Transverse colon (tissue), 4 donors: ENCODE results near the gene BMS1. TPM values are rescaled to one million over a fixed set of nuclear protein-coding genes. Genes with fewer than 3 reads are reported as not detected.
"Not testable (repeated sequence)": the region's sequence is repeated elsewhere in the genome, so short reads cannot be mapped to it uniquely, and the experiment has no call there.

Experiments used
- DNase-seq: peaks from one replicate; pipeline ENCODE4 v3.0.0-alpha.2; 2019
- H3K27ac ChIP-seq, 4 donors: fragments of 200-600 bp; sonication (generic); 2 replicates each; pipeline ENCODE4 v1.5.1; 2016 to 2018; ENCODE audit warnings: inconsistent platforms in 4 of 4
- H3K27me3 ChIP-seq: fragments of 200-600 bp; sonication (generic); 2 replicates; pipeline ENCODE4 v1.5.1; 2017; ENCODE audit warnings: inconsistent platforms
- H3K36me3 ChIP-seq, 4 donors: fragments of 200-600 bp; sonication (generic); 2 replicates each; pipeline ENCODE4 v1.5.1; 2017 to 2019; ENCODE audit warnings: inconsistent platforms in 4 of 4
- H3K4me1 ChIP-seq, 4 donors: fragments of 200-600 bp; sonication (generic); 2 replicates each; pipeline ENCODE4 v1.5.1; 2017 to 2020; ENCODE audit warnings: inconsistent platforms in 4 of 4
- H3K4me3 ChIP-seq, 4 donors: fragments of 200-600 bp; sonication (generic); 1 replicate in 1 of 4; 2 replicates in 3 of 4; pipeline versions ENCODE4 v1.5.1 to v1.6.1; 2017 to 2019; ENCODE audit warnings: inconsistent platforms in 4 of 4
- H3K9me3 ChIP-seq, 2 donors: fragments of 200-600 bp; sonication (generic); 2 replicates each; pipeline ENCODE4 v1.5.1; 2017 to 2019; ENCODE audit warnings: inconsistent platforms in 2 of 2
- EP300 ChIP-seq: sonication (generic); formaldehyde crosslinking; IDR thresholded peaks from one replicate; pipeline ENCODE4 v1.6.1; 2017; ENCODE audit warnings: antibody characterized with exemption, low read depth
- POLR2A ChIP-seq: fragments of 450-650 bp; IDR thresholded peaks from one replicate; pipeline ENCODE4 v1.6.1; 2016; ENCODE audit warnings: antibody characterized with exemption, mild to moderate bottlenecking, moderate library complexity
- POLR2AphosphoS5 ChIP-seq, 3 donors: sonication (generic); formaldehyde crosslinking; IDR thresholded peaks; one replicate each; pipeline ENCODE4 v1.6.1; 2016; ENCODE audit warnings: antibody characterized with exemption in 3 of 3
- WGBS, 2 donors: methylation state at CpG; one replicate each; pipeline ENCODE4 v1.1.5; 2018; ENCODE audit warnings: low coverage in 1 of 2; 5-methylcytosine and 5-hydroxymethylcytosine counted together
- in situ Hi-C, 4 donors: fragments of 200-750 bp; cut with MboI; loops; one replicate each; pipeline versions ENCODE4 v1.15.0 to v1.15.1; 2017; ENCODE audit warnings: low sequenced_read_pairs in 3 of 4, low pct_ligation_motif_present in 1 of 4, low pct_unique_long_range_greater_than_20kb in 1 of 4
- intact Hi-C: fragments of 100-400 bp; cut with DNase I; formaldehyde crosslinking; loops from one replicate; pipeline ENCODE4 v1.15.1; 2023; ENCODE audit warnings: low total_unique reads
- total RNA-seq, 4 donors: library from RNA; depleted of rRNA; stranded (reverse); fragments of >200 nt; gene quantifications; one replicate each; pipeline ENCODE4 v1.1.0, GENCODE V29; 2016
- TF ChIP-seq, protein P1 (sequence below), 5 experiments: fragments of 200-600 bp in 3 of 5; fragments of 450-650 bp in 2 of 5; sonication (generic) in 3 of 5; IDR thresholded peaks; 1 replicate in 2 of 5; 2 replicates in 3 of 5; pipeline ENCODE4 v1.5.1; 2016 to 2017; ENCODE audit warnings: antibody characterized with exemption in 5 of 5, inconsistent platforms in 3 of 5, mild to moderate bottlenecking in 2 of 5, moderate library complexity in 1 of 5

BMS1 gene
- total RNA-seq, 4 donors from 2014 or later, result 6.8 to 12.2 (median 9.9) TPM

DNA sequence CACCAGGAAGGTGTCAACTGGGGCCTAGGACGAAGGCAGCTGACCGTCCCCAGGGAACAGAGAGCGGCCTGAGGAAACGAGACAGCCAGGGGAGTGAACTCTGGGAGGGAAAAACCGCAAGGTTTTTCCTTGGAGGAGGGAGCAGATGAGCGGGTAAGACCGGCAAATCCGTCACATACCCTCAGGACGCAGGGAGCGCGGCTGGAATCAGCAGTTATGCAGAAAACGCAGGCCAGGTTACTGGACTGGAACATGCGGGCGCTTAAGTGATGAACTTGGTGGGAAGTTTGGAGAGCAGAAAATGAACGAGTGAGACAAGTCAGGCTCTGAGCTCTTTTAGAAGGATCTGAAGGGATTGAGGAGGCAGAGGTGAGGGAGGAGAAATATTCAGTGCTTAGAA lies 76.7 kb downstream of the BMS1 start:
- TF ChIP-seq, protein P1, sequence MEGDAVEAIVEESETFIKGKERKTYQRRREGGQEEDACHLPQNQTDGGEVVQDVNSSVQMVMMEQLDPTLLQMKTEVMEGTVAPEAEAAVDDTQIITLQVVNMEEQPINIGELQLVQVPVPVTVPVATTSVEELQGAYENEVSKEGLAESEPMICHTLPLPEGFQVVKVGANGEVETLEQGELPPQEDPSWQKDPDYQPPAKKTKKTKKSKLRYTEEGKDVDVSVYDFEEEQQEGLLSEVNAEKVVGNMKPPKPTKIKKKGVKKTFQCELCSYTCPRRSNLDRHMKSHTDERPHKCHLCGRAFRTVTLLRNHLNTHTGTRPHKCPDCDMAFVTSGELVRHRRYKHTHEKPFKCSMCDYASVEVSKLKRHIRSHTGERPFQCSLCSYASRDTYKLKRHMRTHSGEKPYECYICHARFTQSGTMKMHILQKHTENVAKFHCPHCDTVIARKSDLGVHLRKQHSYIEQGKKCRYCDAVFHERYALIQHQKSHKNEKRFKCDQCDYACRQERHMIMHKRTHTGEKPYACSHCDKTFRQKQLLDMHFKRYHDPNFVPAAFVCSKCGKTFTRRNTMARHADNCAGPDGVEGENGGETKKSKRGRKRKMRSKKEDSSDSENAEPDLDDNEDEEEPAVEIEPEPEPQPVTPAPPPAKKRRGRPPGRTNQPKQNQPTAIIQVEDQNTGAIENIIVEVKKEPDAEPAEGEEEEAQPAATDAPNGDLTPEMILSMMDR (IDR thresholded peaks at IDR 0.05), result no peak
- no peak for TF ChIP-seq POLR2A
- TF ChIP-seq POLR2AphosphoS5 (IDR thresholded peaks at IDR 0.05), result no peak
- no peak for TF ChIP-seq EP300
- intact Hi-C loops, result no loop called here
- DNase-seq, result no peak
- no peaks in the 10 kb centered on the region for H3K9me3 ChIP-seq
- no peaks in the 10 kb centered on the region for H3K36me3 ChIP-seq
- H3K27ac ChIP-seq, result no peak overlapping the region
- no peaks in the 10 kb centered on the region for H3K4me1 ChIP-seq
- 74% methylated on average over 15 of the region's 15 CpGs; no CpG with 5 or more reads in 1 of the 2 donors for whole genome bisulfite sequencing, 2 donors
- in situ Hi-C loops, result loop anchor here in 2 of 4 donors (25.0 kb wide), 2 partner anchors 228 to 253 kb away; partner anchors contain the start of gene RET (in 1 of the 2)
- no peak overlapping the region for H3K4me3 ChIP-seq
- peaks cover 35% of the 10 kb centered on the region for H3K27me3 ChIP-seq

DNA sequence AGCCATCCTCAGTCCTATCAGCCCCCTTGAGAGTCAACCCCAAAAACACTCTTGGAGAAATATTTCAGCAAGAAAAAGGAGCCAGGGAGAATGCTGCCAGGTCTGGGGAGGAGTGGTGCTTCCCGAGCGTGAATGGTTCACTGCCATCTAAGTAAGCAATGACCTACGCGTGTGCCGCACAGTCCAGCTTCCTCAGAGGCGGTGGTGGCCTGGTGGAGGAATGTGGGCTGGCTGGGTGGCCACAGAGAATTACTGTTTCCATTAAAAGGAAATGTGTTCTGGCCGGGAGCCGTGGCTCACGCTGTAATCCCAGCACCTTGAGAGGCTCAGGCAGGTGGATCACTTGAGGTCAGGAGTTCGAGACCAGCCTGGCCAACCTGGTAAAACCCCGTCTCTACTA lies 77.4 kb downstream of the BMS1 start:
- H3K4me1 ChIP-seq, H3K27ac ChIP-seq, H3K9me3 ChIP-seq, DNase-seq, H3K36me3 ChIP-seq, intact Hi-C loops, H3K4me3 ChIP-seq: not testable (repeated sequence)
- in situ Hi-C loops, result loop anchor here in 3 of 4 donors (10.0 to 25.0 kb wide), 3 partner anchors 227 to 252 kb away; partner anchors contain the start of gene RET (in 1 of the 3)
- 78 to 82% methylated on average over 9 to 11 of the region's 11 CpGs for WGBS, 2 donors
- H3K27me3 ChIP-seq, result peaks cover 42% of the 10 kb centered on the region

DNA sequence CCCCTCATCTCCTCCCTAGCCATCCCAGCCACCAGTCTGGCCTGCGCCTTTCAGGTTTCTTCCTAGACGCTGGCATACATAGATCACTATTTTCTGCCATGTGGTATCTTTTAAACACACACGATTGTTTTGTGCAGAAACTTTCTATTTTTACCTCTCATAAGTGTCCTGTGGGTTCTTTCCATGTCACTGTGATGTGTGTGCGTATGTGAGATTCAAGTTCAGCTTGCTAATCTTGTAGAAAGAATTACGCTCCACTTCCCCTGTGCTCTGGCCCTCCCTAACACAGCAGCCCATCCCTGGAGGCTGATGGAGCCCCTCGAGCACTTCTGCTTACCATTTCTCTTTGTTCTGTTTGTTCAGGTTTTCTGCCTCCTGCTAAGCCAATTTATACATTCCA lies 80.2 kb downstream of the BMS1 start:
- 51 to 65% methylated on average over 2 to 6 of the region's 6 CpGs for WGBS, 2 donors
- in situ Hi-C loops, result loop anchor here in 3 of 4 donors (10.0 to 25.0 kb wide), 3 partner anchors 224 to 250 kb away; partner anchors contain the start of gene RET (in 1 of the 3)
- intact Hi-C loops, H3K4me3 ChIP-seq, DNase-seq, H3K27ac ChIP-seq, H3K9me3 ChIP-seq, H3K36me3 ChIP-seq: not testable (repeated sequence)
- Histone ChIP-seq H3K27me3 (peaks cover 58% of the 10 kb centered on the region), H3K4me1 (peaks cover 0 to 11% (median 6%) of the 10 kb centered on the region in 4 donors)

DNA sequence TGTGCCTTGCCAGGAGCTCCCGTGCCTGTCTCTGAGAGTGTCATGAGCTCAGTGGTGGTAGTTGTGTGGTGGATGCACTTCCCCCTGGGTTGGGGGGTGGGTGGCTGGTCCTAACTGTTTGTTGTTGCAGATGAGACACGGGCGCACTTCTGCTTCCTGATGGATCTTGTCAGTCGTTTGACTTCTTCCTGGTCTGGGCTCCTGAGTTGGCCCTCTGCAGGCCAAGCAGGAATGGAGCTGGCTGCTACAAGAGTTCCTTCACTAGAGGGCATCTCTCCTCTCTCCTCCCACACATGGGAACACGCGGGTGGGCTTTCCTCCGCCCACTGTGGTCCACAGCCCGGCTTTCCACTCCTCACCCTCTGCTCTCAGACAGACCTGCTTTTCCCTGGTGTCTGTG lies 82.0 kb downstream of the BMS1 start:
- 17 to 20% methylated on average over 3 to 8 of the region's 8 CpGs for WGBS, 2 donors
- in situ Hi-C loops (loop anchor here in 3 of 4 donors (10.0 to 25.0 kb wide), 3 partner anchors 223 to 248 kb away; partner anchors contain the start of gene RET (in 1 of the 3)), intact Hi-C loops (no loop called here)
- Histone ChIP-seq H3K27ac (no peak overlapping the region), H3K4me1 (peaks cover 0 to 11% (median 6%) of the 10 kb centered on the region in 4 donors), H3K4me3 (no peak overlapping the region), H3K9me3 (no peaks in the 10 kb centered on the region), H3K27me3 (peaks cover 50% of the 10 kb centered on the region), H3K36me3 (no peaks in the 10 kb centered on the region)
- DNase-seq, result peak; percentile 14
- TF ChIP-seq POLR2AphosphoS5 (IDR thresholded peaks at IDR 0.05) (no peak), EP300 (no peak), POLR2A (no peak)
- TF ChIP-seq, protein P1 (IDR thresholded peaks at IDR 0.05), result peak in 4 of 5 experiments; percentile 9 to 21 (median 19)

DNA sequence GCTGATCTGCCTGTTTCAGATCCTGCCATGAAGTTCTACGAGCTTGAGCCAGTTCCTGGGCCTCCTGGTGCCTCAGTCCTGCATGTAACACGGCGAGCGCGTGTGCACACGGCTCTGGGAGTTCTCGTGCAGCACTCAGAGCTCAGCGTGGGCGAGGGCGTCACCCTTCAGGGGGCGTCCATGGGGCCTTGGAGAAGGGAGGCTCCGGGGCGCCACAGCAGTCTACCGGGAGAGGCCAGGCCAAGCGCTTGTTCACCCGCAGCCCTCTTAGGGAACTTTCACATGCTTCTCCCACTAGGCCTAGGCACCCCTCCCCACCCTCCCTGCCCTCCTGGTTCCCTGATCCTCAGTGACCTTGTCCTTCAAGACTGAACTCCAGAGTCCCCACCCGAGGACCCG lies 83.1 kb downstream of the BMS1 start:
- peaks cover 41% of the 10 kb centered on the region for H3K27me3 ChIP-seq
- no peaks in the 10 kb centered on the region for H3K9me3 ChIP-seq
- DNase-seq, result no peak
- in situ Hi-C loops (loop anchor here in 3 of 4 donors (10.0 to 25.0 kb wide), 3 partner anchors 222 to 247 kb away; partner anchors contain the start of gene RET (in 1 of the 3)), intact Hi-C loops (loop anchor here (5.0 kb wide), 1 partner anchor 237 kb away; no protein-coding TSS in a partner anchor)
- WGBS, 2 donors, result 57% methylated on average over 18 of the region's 18 CpGs; no CpG with 5 or more reads in 1 of the 2 donors
- no peaks in the 10 kb centered on the region for H3K36me3 ChIP-seq
- no peak for TF ChIP-seq POLR2A
- no peak for TF ChIP-seq EP300
- no peak for TF ChIP-seq POLR2AphosphoS5 (IDR thresholded peaks at IDR 0.05)
- TF ChIP-seq, protein P1 (IDR thresholded peaks at IDR 0.05), result no peak
- H3K4me1 ChIP-seq, result peaks cover 0 to 11% (median 6%) of the 10 kb centered on the region in 4 donors
- H3K4me3 ChIP-seq, result no peak overlapping the region
- H3K27ac ChIP-seq, result no peak overlapping the region
